K562 (cell line): Measurements from ENCODE around the gene CFDP1. TPM values are rescaled to one million over a fixed set of nuclear protein-coding genes. Genes with fewer than 3 reads are reported as not detected.

Experiments
- ATAC-seq: fragments of 200-7000 bp; cut with Tn5 transposase; 3 replicates; pipeline ENCODE4 v1.9.1; 2020; ENCODE audit warnings: moderate library complexity
- BruUV-seq: library from RNA; stranded (reverse); fragments of 400-500 nt; replicated peaks from 2 replicates; lab custom pipeline; 2021; lab: Mats Ljungman, UMichigan
- CTCF ChIA-PET: fragments of 300-600 bp; formaldehyde crosslinking; extraction: SDS; loops from one replicate; lab custom pipeline; 2021; ENCODE audit warnings: low intra/inter-chr PET ratio; lab: Yijun Ruan, JAX
- POLR2A ChIA-PET: fragments of 300-600, 350-650 bp; sonication (Branson Sonifier 250); formaldehyde crosslinking; extraction: SDS; loops from one replicate; lab custom pipeline; 2021; ENCODE audit warnings: antibody characterized with exemption, inconsistent platforms; lab: Yijun Ruan, JAX
- DNase-seq, 4 experiments: peaks; one replicate each; pipeline versions ENCODE4 v3.0.0 to v3.0.0-alpha.2; 2011 to 2018; ENCODE audit warnings: low spot score in 3 of 4, mixed read lengths in 3 of 4; ENCODE audit errors: extremely low read depth in 1 of 4
- FAIRE-seq: peaks from 2 replicates; lab custom pipeline; 2011; peaks lifted over from hg19 to GRCh38; lab: Jason Lieb, UNC
- H2AFZ ChIP-seq: 2 replicates; pipeline ENCODE4 v1.6.0; 2011; ENCODE audit warnings: low read depth, low read length, control low read depth, inconsistent platforms
- H3K27ac ChIP-seq: fragments of 200-600 bp; 3 replicates; pipeline ENCODE4 v1.8.0; 2011; ENCODE audit warnings: low read depth, mild to moderate bottlenecking, control low read depth, inconsistent platforms, low read length, moderate library complexity, mixed read lengths; ENCODE audit errors: extremely low read depth
- H3K27me3 ChIP-seq, 2 experiments: fragments of 300-600 bp in 1 of 2; 2 replicates in 1 of 2; 3 replicates in 1 of 2; pipeline versions ENCODE4 v1.6.0 to v1.8.0; 2011; ENCODE audit warnings: inconsistent platforms in 2 of 2, low read length in 2 of 2, mild to moderate bottlenecking in 1 of 2, mixed read lengths in 1 of 2, moderate library complexity in 1 of 2; ENCODE audit not compliant: control insufficient read depth in 2 of 2, insufficient read depth in 2 of 2
- H3K36me3 ChIP-seq: fragments of 300-600 bp; 3 replicates; pipeline ENCODE4 v1.8.0; 2011; ENCODE audit warnings: mild to moderate bottlenecking, low read length, inconsistent platforms; ENCODE audit not compliant: control insufficient read depth, insufficient read depth
- H3K4me1 ChIP-seq, 2 experiments: fragments of 200-600 bp in 1 of 2; replicated peaks in 1 of 2; 2 replicates in 1 of 2; 3 replicates in 1 of 2; pipeline versions ENCODE4 v1.5.1 to v1.8.0; 2011; ENCODE audit warnings: inconsistent platforms in 2 of 2, low read length in 2 of 2, mild to moderate bottlenecking in 1 of 2, mixed read lengths in 1 of 2, moderate library complexity in 1 of 2; ENCODE audit not compliant: control insufficient read depth in 2 of 2, insufficient read depth in 2 of 2
- H3K4me2 ChIP-seq: 2 replicates; pipeline ENCODE4 v1.6.1; 2011; ENCODE audit warnings: low read length, control low read depth, inconsistent platforms, mixed read lengths; ENCODE audit not compliant: insufficient read depth
- H3K4me3 ChIP-seq: fragments of 200-600 bp; sonication (generic), shearing (Covaris generic); 2 replicates; pipeline ENCODE4 v1.5.1; 2016; ENCODE audit warnings: control low read depth, inconsistent platforms
- H3K79me2 ChIP-seq: fragments of 200-600 bp; 3 replicates; pipeline ENCODE4 v1.8.0; 2011; ENCODE audit warnings: low read length, inconsistent platforms; ENCODE audit not compliant: control insufficient read depth, insufficient read depth
- H3K9ac ChIP-seq, 2 experiments: 2 replicates each; pipeline versions ENCODE4 v1.6.0 to v1.6.1; 2011; ENCODE audit warnings: low read depth in 2 of 2, low read length in 2 of 2, control low read depth in 1 of 2, inconsistent platforms in 1 of 2, mild to moderate bottlenecking in 1 of 2, mixed read lengths in 1 of 2; ENCODE audit not compliant: insufficient read depth in 1 of 2
- H3K9me1 ChIP-seq: one replicate; pipeline ENCODE4 v1.6.0; 2011; ENCODE audit warnings: inconsistent platforms, mild to moderate bottlenecking, low read length, moderate library complexity; ENCODE audit not compliant: control insufficient read depth, insufficient read depth
- H3K9me3 ChIP-seq: replicated peaks from 2 replicates; pipeline ENCODE4 v1.5.1; 2011; ENCODE audit warnings: low read depth, low read length, inconsistent platforms; ENCODE audit not compliant: control insufficient read depth, insufficient read depth
- H4K20me1 ChIP-seq: replicated peaks from 2 replicates; pipeline ENCODE4 v1.6.1; 2011; ENCODE audit warnings: low read length, inconsistent platforms, mixed read lengths; ENCODE audit not compliant: control insufficient read depth, insufficient read depth
- ATF7 ChIP-seq: fragments of 450-650 bp; IDR thresholded peaks from 2 replicates; pipeline ENCODE4 v1.7.1; 2014; ENCODE audit warnings: mild to moderate bottlenecking, moderate library complexity
- E2F3 ChIP-seq: fragments of 250-450 bp; sonication (Bioruptor Pico); IDR thresholded peaks from 2 replicates; pipeline ENCODE4 v1.4.0; 2020; ENCODE audit warnings: mild to moderate bottlenecking
- ELF4 ChIP-seq: fragments of 450-650 bp; formaldehyde crosslinking; IDR thresholded peaks from 2 replicates; pipeline ENCODE4 v1.4.0; 2022; ENCODE audit warnings: missing genetic modification characterization
- FIP1L1 ChIP-seq: fragments of 200-400 bp; formaldehyde crosslinking; IDR thresholded peaks from 2 replicates; pipeline ENCODE4 v1.6.1; 2018; ENCODE audit warnings: mild to moderate bottlenecking, low read depth, low read length; ENCODE audit not compliant: poor library complexity, severe bottlenecking
- GATAD2B ChIP-seq: fragments of 450-650 bp; IDR thresholded peaks from 2 replicates; pipeline ENCODE4 v1.6.1; 2017; ENCODE audit warnings: mild to moderate bottlenecking, borderline replicate concordance
- HEY1 ChIP-seq: fragments of 250-450 bp; sonication (Bioruptor Pico); IDR thresholded peaks from 2 replicates; pipeline ENCODE4 v1.5.0; 2020; ENCODE audit warnings: mild to moderate bottlenecking, moderate library complexity, borderline replicate concordance
- KAT8 ChIP-seq: fragments of 450-650 bp; IDR thresholded peaks from 2 replicates; pipeline ENCODE4 v1.6.1; 2016; ENCODE audit warnings: low read depth, mild to moderate bottlenecking
- PHB2 ChIP-seq: fragments of 450-650 bp; IDR thresholded peaks from 2 replicates; pipeline ENCODE4 v1.6.1; 2017; ENCODE audit warnings: low read depth
- PKNOX1 ChIP-seq: fragments of 450-650 bp; IDR thresholded peaks from 2 replicates; pipeline ENCODE4 v1.6.1; 2016
- SMARCB1 ChIP-seq: IDR thresholded peaks from 2 replicates; pipeline ENCODE4 v1.6.1; 2011; ENCODE audit warnings: improper control_type of control experiment, low read depth; ENCODE audit not compliant: insufficient read length
- SMARCE1 ChIP-seq: fragments of 450-650 bp; IDR thresholded peaks from 2 replicates; pipeline ENCODE4 v1.7.1; 2016; ENCODE audit warnings: mild to moderate bottlenecking
- SREBF2 ChIP-seq: sonication (generic); formaldehyde crosslinking; IDR thresholded peaks from 2 replicates; pipeline ENCODE4 v1.4.0; 2020; ENCODE audit warnings: mild to moderate bottlenecking, missing genetic modification reagents
- TAF7 ChIP-seq: fragments of 450-650 bp; IDR thresholded peaks from 2 replicates; pipeline ENCODE4 v1.6.1; 2016; ENCODE audit warnings: missing genetic modification characterization, missing compliant biosample characterization
- TCF7L2 ChIP-seq: fragments of 150-350 bp; IDR thresholded peaks from 2 replicates; pipeline ENCODE4 v1.6.1; 2016; ENCODE audit warnings: low read depth, mild to moderate bottlenecking, low read length, moderate library complexity
- ZBTB26 ChIP-seq: fragments of 450-650 bp; formaldehyde crosslinking; IDR thresholded peaks from 2 replicates; pipeline ENCODE4 v1.4.0; 2022; ENCODE audit warnings: missing genetic modification characterization
- ZNF830 ChIP-seq: fragments of 250-450 bp; sonication (Bioruptor Pico); IDR thresholded peaks from 2 replicates; pipeline ENCODE4 v1.5.0; 2021; ENCODE audit warnings: mild to moderate bottlenecking
- WGBS: fragments of 100-300 bp; shearing (Covaris generic); methylation state at CpG from one replicate; pipeline ENCODE4 v1.1.6; 2016; ENCODE audit warnings: low coverage, mixed read lengths; ENCODE audit not compliant: insufficient coverage; ENCODE audit errors: missing lambda C conversion rate; 5-methylcytosine and 5-hydroxymethylcytosine counted together
- in situ Hi-C: fragments of 300-500 bp; cut with MboI; formaldehyde crosslinking; loops from 4 replicates; pipeline ENCODE4 v1.15.0; 2018; ENCODE audit warnings: inconsistent platforms, mixed read lengths
- intact Hi-C: fragments of 100-400 bp; cut with micrococcal nuclease; formaldehyde crosslinking; loops from 2 replicates; pipeline ENCODE4 v1.14.2; 2022
- polyA plus RNA-seq, 8 experiments: library from polyadenylated mRNA; depleted of rRNA in 4 of 8; stranded (reverse) in 5 of 8; unstranded in 3 of 8; fragments of >200 nt; fragmentation: Nextera tagmentation in 2 of 8; fragmentation: Illumina TruSeq in 1 of 8; extraction: Ambion mirVana in 2 of 8; extraction: Trizol in 1 of 8; gene quantifications; 2 replicates each; pipeline versions ENCODE4 v1.2.1 to v1.2.3, GENCODE V29; 2011 to 2014; ENCODE audit warnings: inconsistent platforms in 1 of 8, missing spikeins in 1 of 8
- total RNA-seq, 7 experiments: library from RNA; depleted of rRNA in 6 of 7; stranded (reverse); fragments of >200 nt in 6 of 7; fragmentation: Illumina TruSeq in 2 of 7; extraction: Trizol in 2 of 7; gene quantifications; 2 replicates each; pipeline versions ENCODE4 v1.2.1 to v1.2.3, GENCODE V29; 2011 to 2021; ENCODE audit warnings: low replicate concordance in 1 of 7
- TF ChIP-seq, protein P1 (sequence below): sonication (generic); formaldehyde crosslinking; IDR thresholded peaks from 2 replicates; pipeline ENCODE4 v1.8.0; 2022; ENCODE audit warnings: mild to moderate bottlenecking, missing genetic modification reagents
- TF ChIP-seq, protein P2 (sequence below): fragments of 150-350 bp; IDR thresholded peaks from 2 replicates; pipeline ENCODE4 v1.6.1; 2014; ENCODE audit warnings: low read depth, mild to moderate bottlenecking, low read length, borderline replicate concordance

CFDP1 gene
- total and polyA plus RNA-seq, 9 of the 15 experiments (the other 6 are each of a cell fraction or from before 2014, with no cell fraction given) = 31.5 to 78.4 (median 61.7) TPM

DNA sequence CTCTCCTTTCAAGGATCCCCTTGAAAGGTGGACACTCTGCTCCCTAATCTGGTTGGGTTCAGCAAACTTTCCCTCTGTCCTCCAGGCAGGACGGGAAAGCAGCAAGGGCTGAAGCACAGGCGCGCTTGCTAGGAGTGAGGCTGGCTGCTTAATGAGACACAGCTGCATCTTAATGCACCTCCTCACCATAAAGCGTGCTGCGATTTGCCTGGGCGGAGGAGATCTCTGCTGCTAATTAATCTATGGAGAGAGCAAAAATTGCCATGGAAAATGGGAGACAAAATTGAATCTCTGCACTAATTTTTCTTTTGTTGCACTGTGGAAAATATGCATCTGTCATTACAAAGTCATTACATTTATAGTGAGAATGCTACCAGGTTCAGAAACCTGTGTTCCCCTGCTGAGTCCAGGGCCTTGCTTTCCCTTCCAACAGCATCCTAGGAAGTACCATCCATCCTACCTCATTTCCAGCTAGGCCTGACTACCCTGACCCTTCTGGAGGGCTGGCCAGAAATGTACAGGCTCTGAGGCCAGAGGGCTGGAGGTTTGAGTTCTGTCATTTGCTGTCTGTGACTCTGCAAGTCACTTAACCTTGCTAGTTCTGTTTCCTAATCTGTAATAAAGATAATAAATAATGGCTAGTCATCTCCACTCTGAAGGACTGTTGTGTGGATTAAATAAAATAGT is 138.4 kb downstream of the CFDP1 start:
- Histone ChIP-seq H3K9me1 (no peaks in the 10 kb centered on the region), H3K79me2 (no peaks in the 10 kb centered on the region), H3K27ac (no peak overlapping the region), H3K9ac (peak overlapping the region in 1 of 2 experiments; percentile 33; a peak in 1 of 4 replicates), H3K27me3 (no peaks in the 10 kb centered on the region), H3K36me3 (peaks cover 56% of the 10 kb centered on the region; the same call in 1 of the 3 replicates), H3K4me2 (no peak overlapping the region), H4K20me1 (no peaks in the 10 kb centered on the region), H2AFZ (no peak overlapping the region), H3K4me3 (no peak overlapping the region), H3K4me1 (no peaks in the 10 kb centered on the region), H3K9me3 (no peaks in the 10 kb centered on the region)
- no peak for ATAC-seq
- no peak for DNase-seq
- ChIA-PET CTCF (no interaction called here), POLR2A (interaction anchor here (0.8 kb wide), 1 partner anchor 11 kb away, joined by 3 read pairs; no protein-coding TSS in a partner anchor)
- 98% methylated on average over 5 of the region's 6 CpGs for WGBS
- in situ Hi-C loops (no loop called here), intact Hi-C loops (no loop called here)
- BruUV-seq = no TSS peak
- FAIRE-seq = no peak
- TF ChIP-seq SREBF2 (CRISPR knock-in tag) (no peak), E2F3 (CRISPR knock-in tag) (no peak), FIP1L1 (no peak), PHB2 (no peak), ZBTB26 (no peak), TAF7 (tag) (no peak), ZNF830 (CRISPR knock-in tag) (no peak), KAT8 (no peak), GATAD2B (no peak), HEY1 (CRISPR knock-in tag) (no peak), ELF4 (CRISPR knock-in tag) (no peak), SMARCE1 (no peak), TCF7L2 (no peak), PKNOX1 (no peak), SMARCB1 (no peak), ATF7 (no peak)
- TF ChIP-seq, protein P1, sequence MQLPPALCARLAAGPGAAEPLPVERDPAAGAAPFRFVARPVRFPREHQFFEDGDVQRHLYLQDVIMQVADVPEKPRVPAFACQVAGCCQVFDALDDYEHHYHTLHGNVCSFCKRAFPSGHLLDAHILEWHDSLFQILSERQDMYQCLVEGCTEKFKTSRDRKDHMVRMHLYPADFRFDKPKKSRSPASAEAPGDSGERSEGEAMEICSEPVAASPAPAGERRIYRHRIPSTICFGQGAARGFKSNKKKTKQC (CRISPR knock-in tag) = no peak
- TF ChIP-seq, protein P2, sequence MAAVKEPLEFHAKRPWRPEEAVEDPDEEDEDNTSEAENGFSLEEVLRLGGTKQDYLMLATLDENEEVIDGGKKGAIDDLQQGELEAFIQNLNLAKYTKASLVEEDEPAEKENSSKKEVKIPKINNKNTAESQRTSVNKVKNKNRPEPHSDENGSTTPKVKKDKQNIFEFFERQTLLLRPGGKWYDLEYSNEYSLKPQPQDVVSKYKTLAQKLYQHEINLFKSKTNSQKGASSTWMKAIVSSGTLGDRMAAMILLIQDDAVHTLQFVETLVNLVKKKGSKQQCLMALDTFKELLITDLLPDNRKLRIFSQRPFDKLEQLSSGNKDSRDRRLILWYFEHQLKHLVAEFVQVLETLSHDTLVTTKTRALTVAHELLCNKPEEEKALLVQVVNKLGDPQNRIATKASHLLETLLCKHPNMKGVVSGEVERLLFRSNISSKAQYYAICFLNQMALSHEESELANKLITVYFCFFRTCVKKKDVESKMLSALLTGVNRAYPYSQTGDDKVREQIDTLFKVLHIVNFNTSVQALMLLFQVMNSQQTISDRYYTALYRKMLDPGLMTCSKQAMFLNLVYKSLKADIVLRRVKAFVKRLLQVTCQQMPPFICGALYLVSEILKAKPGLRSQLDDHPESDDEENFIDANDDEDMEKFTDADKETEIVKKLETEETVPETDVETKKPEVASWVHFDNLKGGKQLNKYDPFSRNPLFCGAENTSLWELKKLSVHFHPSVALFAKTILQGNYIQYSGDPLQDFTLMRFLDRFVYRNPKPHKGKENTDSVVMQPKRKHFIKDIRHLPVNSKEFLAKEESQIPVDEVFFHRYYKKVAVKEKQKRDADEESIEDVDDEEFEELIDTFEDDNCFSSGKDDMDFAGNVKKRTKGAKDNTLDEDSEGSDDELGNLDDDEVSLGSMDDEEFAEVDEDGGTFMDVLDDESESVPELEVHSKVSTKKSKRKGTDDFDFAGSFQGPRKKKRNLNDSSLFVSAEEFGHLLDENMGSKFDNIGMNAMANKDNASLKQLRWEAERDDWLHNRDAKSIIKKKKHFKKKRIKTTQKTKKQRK = no peak
